ENCODE measurements around the gene SHISA8. TPM values are rescaled to one million over a fixed set of nuclear protein-coding genes. Genes with fewer than 3 reads are reported as not detected.

The SHISA8 gene
- total RNA-seq, 1 donor from 2014 or later: not detected

DNA sequence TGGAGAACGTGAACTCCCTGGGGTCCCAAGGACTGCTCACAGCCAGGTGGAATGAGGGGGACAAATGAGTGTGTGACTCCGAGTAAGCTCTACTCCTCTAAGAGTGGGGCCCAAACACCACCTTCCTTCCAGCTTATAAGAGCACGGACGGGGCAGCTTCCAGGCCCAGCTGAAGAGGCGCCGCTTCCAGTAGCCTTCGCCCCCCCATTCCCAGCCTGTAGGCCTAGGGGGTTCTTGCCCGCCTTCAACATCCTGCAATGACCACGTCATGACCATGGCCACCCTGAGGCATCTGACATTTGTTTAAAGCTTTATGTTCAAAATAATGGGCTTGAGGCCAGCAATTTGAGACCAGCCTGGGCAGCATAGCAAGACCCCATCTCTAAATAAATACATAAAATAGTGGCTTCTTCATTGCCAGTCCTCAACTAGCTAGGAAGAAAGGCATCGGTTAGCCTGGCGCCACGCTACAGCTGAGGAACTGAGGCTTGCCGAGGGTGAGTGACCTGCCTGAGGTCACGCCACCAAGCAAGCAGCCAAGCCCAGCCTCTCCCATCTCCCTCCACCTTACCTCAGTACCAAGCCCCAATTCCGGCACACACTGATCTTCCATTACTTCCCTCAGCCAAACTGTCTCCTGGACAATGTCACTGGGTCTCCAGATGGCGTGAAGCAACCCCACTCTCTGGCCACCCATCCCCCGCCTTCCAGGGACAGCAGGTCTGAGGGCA, 19.6 kb upstream of the SHISA8 start:
- DNase-seq (ENCODE audit: low spot score): no peak

DNA sequence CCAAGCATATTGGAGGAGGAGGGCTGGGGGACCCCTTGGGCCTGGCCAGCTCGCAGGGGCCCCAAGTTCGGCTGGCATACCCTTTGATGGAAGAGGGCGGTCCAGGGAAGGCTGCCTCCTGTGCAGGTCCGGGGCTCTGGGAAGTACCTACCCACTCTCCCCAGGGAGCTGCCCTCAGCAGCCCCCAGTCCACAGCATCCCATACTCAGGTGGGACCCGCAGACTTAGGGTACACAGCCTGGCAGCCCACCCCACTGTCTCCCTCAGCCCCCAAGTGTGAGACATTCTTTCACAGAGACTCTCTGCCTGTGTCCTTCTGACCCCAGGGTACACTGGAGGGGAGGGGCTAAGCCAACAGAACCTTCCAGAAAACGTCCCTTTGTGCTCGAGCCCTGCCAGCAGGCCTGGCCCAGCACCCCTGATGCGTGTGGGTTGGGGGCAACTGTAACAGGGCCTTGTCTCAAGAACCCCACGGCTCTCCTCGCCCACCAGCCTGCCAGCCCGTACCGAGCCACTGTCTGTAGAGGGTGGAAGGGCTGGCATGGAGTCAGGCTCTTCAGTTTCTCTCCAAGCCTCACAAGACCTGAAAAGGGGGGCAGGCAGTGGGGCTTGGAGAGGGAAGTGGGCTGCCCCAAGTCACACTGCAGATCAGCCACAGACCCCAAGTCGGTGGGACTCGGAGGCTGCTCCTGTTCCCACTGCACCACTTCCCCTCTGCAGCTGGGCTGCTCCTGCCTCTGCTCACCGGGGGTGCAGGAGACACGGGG, 18.7 kb upstream of the SHISA8 start:
- no peak for DNase-seq (ENCODE audit: low spot score)
- no peak for ATAC-seq

More for the DNA sequence above, 19.6 kb upstream of the SHISA8 start:
- no peak for ATAC-seq

DNA sequence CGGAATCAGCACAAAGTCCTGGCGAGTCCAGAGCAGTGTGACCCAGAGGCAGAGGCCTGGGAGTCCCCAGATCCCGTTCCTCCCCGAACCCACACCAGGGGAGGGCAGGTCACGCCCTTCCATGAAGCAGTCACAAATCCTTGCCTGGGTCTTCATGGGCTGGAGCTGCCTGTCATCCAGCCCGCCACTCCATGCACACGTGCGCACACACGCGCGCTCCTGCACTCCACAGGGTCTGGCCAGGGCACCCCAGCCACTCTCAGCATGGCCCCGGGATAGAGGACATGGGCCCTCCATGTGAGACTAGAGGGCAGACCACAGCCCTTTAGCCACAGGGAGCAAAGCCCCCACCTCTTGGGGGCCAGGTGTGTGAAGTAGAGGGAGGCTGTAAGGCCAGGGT, 17.5 kb upstream of the SHISA8 start:
- ATAC-seq (no peak), DNase-seq (ENCODE audit: low spot score) (no peak)

DNA sequence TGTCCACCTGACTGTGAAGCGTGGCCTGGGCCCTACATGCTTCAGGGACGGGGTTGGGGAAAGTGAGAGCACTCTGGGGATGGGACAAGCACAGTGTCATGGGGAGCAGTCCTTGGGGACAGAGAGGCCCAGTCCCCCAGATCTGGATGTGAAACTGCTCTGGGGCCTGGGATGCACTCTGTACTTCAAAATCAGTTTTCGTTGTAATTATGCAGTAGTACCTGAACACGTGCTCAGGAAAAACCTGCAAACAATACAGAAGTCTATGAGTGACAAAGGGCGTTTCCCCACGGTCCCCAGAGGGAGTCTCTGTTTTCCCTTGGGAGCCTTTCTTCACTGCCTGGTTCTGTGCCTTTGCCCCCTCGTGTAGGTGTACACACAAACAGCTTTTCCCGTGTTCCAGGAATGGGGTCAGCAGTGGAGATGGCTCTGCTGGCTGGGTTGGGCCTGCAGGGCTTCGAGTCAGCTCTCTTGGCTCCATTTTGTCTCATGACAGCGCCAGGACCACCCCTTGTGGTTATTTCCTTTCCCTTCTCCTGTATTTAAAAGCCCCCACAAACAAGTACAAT, 16.9 kb upstream of the SHISA8 start:
- ATAC-seq: no peak

DNA sequence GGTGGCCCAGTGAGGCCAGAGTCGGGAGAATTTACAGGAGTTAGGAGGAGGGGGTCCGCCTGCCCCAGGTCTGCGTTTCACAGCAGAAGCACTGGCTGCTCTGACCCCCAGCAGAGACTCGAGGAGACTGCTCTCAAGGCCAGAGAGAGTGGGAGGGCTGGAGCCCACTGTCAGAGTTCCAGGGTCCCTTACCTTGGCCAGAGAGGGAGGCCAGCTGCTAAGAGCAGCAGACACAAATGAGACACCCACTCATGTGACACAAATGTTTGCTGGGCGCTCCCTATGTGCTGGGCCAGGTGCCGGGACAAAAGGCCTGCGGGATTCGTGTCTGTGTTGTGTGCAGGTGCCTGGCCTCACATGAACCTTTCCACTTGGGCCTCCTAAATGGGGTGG, 14.5 kb upstream of the SHISA8 start:
- DNase-seq (ENCODE audit: low spot score) (no peak), ATAC-seq (no peak)

More for the DNA sequence above, 16.9 kb upstream of the SHISA8 start:
- DNase-seq (ENCODE audit: low spot score): no peak

DNA sequence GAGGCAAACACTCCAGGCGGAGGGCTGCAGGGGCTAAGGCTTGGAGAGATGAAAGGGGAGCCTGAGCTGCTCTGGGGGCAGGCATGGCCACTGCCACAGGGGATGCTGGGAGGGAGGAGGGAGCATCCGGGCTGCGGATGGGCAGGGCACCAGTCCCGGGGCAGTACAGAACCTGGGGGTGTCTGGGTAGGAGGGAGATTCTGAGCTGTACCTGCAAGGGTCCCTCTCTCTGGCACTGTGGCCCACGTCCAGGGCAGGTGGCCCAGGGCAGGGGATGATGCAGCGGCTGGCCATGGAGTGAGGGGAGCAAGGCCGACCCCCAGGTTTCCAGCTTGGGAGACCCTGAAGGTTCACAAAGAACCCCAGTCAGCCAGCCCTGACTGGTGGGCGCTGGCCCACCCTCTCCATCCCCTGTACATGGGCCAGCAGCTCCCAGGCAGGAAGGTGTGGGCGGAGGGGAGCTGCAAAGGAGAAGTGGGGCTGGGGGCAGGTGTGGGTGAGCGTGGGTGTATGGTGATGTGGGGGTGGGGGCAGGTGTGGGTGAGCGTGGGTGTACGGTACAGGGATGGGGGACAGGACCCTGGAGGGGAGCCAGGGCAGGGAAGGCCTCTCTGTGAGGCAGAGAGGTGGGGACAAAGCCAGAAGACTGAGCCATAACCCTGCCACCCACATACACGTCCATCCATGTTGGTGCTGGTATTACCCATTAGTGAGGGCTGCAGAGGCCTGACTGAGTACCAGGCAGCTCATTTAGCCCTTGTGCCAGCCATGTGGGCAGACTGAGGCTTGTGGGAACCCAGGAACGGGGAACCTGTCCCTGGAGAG, 13.9 kb upstream of the SHISA8 start:
- ATAC-seq: no peak
- no peak for DNase-seq (ENCODE audit: low spot score)

DNA sequence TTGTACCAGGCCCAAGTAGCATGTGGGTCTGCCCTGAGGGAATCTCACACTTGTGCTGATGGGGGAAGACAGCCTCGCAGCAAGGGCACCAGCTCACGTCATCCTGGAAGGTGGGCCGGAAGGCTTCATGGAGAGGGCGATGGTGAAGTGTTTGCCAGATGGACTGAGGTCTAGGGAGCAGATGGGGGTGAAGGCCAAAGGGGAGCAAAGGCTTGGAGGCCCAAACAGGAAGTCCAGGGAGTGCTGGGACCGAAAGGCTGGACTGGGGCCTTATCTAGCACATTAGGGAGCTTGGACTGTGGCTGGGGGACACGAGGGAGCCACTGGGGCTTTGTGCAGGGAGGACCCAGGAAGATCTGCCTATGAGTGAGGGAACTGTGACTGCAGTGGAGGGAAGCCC, 12.9 kb upstream of the SHISA8 start:
- DNase-seq (ENCODE audit: low spot score) (no peak), ATAC-seq (no peak)

DNA sequence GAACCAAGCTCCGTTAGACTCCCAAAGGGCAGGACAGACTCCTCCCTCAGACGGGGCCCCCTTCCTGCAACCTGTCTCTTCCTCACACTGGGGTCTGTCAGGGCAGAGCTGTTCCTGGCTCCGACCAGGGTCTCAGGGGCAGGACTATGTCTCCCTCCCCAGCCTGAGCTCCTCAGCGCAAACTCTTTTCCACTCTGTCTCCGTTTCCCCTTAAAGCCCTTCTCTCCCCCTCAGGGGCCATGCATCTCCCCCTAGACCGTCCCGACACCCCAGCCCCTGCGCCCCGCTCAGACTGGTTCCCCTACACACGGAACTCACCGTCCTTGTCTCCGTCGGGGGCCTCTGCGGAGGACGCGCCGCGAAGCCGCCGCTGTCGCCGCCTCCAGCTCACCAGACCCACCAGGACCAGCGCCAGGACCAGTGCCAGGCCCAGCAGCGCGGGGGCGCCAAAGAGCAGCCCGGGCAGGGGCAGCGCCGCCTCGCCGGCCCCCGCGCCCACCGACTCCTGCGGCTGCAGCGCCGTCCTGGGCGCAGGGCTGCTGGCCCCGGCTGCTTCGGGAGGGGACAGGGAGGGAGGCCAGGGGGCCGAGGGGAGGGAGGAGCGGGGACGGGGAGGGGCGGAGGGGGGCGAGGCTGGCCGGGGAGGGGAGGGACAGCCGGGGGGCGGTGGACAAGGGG, 11.0 kb upstream of the SHISA8 start:
- ATAC-seq (peak; percentile 95), DNase-seq (ENCODE audit: low spot score) (peak; percentile 74)

DNA sequence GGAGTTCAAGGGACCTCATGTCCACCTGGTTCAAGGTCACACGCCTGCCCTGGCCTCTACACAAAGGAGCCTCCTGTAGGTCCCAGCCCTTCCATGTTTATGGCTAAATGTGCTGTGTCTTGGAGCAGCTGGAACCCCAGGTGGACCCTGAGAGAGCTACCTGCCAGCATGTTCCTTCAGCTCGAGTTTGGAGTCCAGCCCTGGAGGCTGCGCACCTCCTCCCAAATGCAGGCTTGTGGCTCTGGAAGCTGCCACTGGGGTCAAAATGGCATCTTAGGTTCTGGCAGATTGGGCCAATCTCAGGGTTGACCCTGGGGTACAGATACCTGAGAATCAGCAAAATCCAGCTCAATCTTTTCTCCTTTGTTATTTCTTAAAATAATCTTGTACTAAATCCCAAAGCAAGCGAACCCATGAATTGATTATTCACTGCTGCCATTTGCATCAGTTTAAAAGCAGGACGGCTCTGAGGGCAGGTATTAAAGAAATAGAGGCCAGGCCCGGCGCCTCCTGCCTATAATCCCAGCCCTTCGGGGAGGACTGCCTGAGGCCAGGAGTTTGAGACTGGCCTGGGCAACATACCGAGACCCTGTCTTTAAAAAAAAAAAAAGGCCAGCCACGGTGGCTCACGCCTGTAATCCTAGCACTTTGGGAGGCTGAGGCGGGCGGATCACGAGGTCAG, 8.9 kb upstream of the SHISA8 start:
- DNase-seq (ENCODE audit: low spot score) (no peak), ATAC-seq (no peak)

DNA sequence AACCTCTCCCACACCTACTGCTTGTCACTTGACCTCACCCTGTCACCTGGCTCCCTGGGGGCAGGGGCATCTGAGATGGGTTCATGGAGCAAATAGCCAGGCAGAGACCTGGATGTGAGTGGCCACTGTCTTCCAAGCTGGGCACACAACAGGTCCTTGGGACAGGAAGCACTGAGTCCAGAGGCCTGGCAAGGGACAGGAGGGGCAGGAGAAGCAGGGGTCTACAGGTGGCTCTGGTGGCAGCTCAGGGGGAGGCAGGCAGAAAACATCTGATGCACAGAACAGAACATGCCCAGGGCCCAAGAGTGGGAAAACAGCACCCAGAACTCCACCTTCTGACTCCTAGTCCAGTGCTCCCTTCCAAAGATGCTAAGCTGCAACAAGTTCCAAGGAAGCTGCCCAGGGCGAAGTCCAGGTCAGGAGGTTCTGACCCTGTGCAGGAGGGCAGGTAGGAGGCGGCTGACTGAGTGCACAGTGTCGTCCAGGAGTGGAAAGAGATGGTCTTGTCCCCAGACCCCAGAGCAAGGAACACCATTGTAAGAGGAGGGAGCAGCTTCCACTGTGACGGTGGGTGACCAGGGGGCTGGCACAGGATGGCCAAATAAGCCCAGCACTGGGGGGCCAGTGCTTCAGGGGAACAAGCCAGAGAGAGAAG, 8.2 kb upstream of the SHISA8 start:
- no peak for ATAC-seq
- no peak for DNase-seq (ENCODE audit: low spot score)

DNA sequence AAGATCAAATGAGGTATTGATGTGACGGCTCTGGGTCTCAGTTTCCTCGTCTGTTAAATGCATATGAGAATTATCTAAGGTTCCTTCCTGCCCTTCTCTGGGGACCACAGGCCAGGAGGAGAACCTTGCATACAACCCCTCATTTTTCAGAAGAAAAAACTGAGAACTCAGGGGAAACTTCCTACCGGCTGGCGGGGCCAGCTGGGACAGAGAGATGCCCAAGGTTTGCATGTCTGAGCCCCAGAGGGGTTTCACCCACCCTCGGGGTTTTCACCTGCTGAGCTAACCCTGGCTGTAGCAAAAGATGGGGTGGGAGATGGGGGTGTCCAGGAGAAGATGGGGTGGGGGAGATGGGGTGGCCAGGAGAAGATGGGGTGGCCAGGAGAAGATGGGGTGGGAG, 7.5 kb upstream of the SHISA8 start:
- ATAC-seq: no peak

DNA sequence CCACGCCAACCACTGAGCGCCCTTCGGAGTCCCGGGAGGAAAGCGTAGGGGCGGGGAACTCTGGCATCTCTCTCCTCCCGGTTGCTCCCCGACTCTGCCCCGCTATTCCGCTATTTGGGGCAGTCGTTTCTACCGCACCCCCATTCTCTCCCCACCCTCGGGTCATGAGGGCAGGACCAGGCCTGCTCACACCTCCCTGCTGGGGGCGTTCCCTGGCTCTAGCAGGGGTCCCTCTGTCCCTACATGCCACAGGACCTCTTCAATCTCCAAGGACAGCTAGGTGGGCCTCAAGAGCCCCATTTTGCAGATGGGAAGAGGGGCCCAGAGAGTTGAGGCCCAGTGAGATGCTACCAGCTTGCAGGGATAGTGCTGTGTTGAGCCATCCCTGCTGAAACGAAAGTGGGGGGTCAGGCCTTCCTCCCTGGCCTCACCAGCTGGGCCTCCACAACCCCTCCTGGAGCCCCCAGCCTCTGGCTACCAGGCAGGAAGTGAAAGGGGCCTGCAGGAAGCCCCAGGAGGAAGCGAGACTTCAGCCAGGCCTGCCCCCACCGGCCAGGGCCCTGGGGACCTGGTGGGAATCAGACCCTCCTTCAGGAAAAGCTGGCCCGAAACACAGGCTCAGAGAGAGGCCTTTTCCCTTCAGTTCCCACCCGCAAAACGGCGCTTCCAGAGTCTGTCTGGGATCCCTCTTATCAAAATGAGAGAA, 5.5 kb upstream of the SHISA8 start:
- DNase-seq (ENCODE audit: low spot score) (no peak), ATAC-seq (no peak)

More for the DNA sequence above, 7.5 kb upstream of the SHISA8 start:
- no peak for DNase-seq (ENCODE audit: low spot score)

DNA sequence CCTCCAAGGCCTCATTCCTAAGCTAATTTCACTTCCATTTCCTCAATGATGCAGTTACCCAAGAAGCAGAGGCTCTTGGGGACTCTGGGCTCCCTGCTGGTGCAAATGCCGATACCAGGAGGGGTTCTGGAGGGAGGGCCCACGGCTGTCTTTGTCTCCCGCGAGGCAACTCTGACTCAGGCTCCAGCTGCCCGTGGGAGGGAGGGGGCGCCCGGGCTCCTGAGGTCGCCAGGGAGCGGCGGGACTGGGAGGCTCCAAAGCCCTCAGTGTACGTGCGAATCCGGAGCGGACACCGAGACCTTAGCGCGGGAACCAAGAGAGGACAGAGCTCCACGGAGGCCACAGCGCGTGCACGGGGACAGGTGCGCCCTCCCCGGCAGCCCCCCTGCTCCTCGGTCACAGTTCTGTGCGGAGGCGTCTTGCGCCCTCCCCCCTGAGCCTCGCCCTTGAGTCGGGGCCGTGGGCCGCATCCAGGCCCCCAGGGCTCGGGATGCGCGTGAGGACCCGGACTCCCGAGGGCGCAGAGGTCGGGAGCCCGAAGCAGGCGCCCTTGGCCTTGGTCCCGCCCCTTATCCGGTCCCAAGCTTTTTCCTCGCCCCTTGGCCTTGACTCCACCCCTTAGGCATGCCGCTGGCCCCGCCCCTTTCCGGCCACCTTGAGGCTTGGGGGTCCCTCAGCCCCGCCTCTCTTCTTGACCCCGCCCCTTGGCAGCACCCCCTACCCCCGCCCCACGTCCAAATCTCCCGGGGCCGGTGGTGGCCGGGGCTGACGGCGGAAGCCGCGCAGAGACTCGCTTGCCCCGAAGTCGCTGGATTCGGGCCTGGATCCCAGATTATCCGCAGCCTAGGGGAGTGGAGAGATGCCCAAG, 4.7 kb upstream of the SHISA8 start:
- DNase-seq (ENCODE audit: low spot score) (no peak), ATAC-seq (peak; percentile 47)

DNA sequence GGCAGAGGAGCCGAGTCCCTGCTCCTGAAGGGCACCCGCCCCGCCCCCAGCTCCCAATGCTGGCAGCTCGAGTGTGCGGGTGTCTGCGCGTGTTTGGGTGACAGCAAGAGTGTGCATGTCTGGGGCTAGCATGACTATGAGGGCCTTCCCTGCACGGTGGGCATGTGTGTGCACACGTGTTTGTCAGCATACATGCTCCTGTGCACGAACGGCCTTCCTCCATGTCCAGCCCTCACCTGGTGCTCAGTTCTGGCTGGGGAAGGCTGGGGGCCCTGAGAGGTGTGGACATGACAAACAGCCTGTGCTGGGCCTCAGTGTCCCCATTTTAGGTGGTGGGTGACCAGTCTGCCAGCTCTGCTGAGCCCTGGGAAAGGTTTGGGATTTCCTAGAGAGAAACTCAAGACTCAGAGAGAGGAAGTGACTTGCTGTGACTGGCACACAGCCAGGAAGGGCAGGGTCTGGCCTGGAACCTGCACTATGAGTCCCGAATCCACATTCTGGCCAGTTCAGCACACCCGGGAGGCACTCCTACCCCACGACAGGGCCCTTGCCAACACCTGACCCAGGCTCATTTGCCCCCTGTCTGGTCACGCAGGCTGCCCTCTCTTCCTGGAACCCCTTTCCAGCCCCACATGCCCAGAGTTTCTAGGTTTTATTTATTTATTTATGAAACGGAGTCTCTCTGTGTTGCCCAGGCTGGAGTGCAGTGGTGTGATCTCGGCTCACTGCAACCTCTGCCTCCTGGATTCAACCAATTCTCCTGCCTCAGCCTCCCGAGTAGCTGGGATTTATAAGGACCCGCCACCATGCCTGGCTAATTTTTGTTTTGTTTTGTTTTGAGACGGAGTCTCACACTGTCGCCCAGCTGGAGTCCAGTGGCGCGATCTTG, 3.3 kb upstream of the SHISA8 start:
- no peak for ATAC-seq
- DNase-seq (ENCODE audit: low spot score): no peak

DNA sequence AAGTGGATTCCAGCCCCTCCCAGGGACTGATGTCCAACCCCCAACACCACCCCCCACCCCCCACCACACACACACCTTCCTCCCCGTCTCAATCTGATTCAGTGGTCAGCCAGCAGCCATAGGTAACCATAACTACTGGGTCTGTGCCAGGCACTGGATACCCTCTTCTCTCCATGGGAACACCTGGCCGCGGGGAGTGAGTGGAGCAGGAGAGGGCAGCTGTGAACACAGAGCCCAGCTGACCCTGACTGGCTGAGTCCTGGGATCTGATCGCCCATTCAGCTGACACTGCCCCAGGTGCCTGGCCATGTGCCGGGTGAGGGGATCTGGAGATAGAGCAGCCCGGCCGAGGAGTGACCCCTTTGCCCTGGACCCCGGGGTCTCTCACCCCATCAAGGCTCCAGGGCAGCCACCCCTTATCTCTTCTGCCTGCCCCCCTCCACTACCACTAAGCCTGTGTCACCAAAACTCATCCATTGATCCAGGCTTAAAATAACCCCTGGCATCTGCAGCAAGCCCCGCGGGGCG, 2.6 kb upstream of the SHISA8 start:
- DNase-seq (ENCODE audit: low spot score) (no peak), ATAC-seq (no peak)

DNA sequence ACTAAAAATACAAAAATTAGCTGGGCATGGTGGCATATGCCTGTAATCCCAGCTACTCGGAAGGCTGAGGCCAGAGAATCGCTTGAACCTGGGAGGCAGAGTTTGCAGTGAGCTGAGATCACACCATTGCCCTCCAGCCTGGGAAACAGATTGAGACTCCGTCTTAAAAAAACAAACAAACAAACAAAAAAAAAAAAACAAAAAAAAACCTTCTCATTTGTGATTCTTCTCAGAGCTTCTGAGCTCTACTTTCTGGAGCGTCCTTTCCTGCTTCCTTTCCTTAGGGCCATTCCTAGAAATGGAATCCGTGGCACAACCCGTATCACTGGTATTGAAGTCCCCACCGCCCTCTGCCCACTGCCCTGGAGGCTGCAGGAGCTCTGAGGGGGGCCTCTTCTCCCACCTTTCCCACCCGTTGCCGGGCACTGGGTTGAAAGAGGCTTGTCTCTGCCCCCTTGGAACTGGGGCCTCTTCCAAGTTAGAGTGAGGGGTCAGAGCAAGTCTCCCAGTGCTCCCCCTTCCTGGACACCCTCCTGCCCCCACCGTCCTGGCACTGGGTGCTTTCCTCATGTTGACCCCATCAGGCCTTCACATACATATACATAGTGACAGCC, 2.0 kb upstream of the SHISA8 start:
- DNase-seq (ENCODE audit: low spot score): no peak
- no peak for ATAC-seq
